DOHH2 (cell line): ENCODE data around the gene BRCA2.

Experiments
- H3F3A ChIP-seq: fragments of 200-600 bp; sonication (generic), shearing (Covaris generic); 2 replicates; pipeline ENCODE4 v1.6.0; 2016; ENCODE audit warnings: antibody characterized with exemption, mild to moderate bottlenecking; ENCODE audit not compliant: control insufficient read depth, insufficient read depth
- H3K27ac ChIP-seq: fragments of 200-600 bp; sonication (generic); 2 replicates; pipeline ENCODE4 v1.5.1; 2014; ENCODE audit warnings: low read depth, mild to moderate bottlenecking, low read length, moderate library complexity
- H3K27me3 ChIP-seq: fragments of 200-600 bp; sonication (generic); 2 replicates; pipeline ENCODE4 v1.6.1; 2014; ENCODE audit warnings: mild to moderate bottlenecking, low read length, mixed read lengths; ENCODE audit not compliant: control insufficient read depth
- H3K36me3 ChIP-seq: fragments of 200-600 bp; sonication (generic); 2 replicates; pipeline ENCODE4 v1.6.1; 2014; ENCODE audit warnings: mild to moderate bottlenecking, low read length, moderate library complexity, mixed read lengths; ENCODE audit not compliant: control insufficient read depth
- H3K4me1 ChIP-seq: fragments of 200-600 bp; sonication (generic); 2 replicates; pipeline ENCODE4 v1.6.1; 2014; ENCODE audit warnings: mild to moderate bottlenecking, low read length, mixed read lengths; ENCODE audit not compliant: control insufficient read depth
- H3K4me2 ChIP-seq: fragments of 200-600 bp; sonication (generic); 2 replicates; pipeline ENCODE4 v1.6.0; 2014; ENCODE audit warnings: mild to moderate bottlenecking, low read length, moderate library complexity
- H3K4me3 ChIP-seq: fragments of 200-600 bp; sonication (generic); 2 replicates; pipeline ENCODE4 v1.5.1; 2014; ENCODE audit warnings: mild to moderate bottlenecking, low read length, mixed read lengths
- H3K79me2 ChIP-seq: fragments of 200-600 bp; sonication (generic); 2 replicates; pipeline ENCODE4 v1.6.1; 2014; ENCODE audit warnings: mild to moderate bottlenecking, low read length, mixed read lengths; ENCODE audit not compliant: control insufficient read depth
- H3K9me2 ChIP-seq: fragments of 200-600 bp; sonication (generic); replicated peaks from 2 replicates; pipeline ENCODE4 v1.6.1; 2014; ENCODE audit warnings: mild to moderate bottlenecking, low read length, mixed read lengths; ENCODE audit not compliant: control insufficient read depth
- H3K9me3 ChIP-seq: fragments of 200-600 bp; sonication (generic); 2 replicates; pipeline ENCODE4 v1.6.1; 2014; ENCODE audit warnings: antibody characterized with exemption, low read length, mixed read lengths; ENCODE audit not compliant: control insufficient read depth, insufficient read depth
- H4K20me1 ChIP-seq: fragments of 200-600 bp; sonication (generic); 2 replicates; pipeline ENCODE4 v1.6.0; 2014; ENCODE audit warnings: low read depth, mild to moderate bottlenecking, antibody characterized with exemption, low read length, moderate library complexity; ENCODE audit not compliant: control insufficient read depth, insufficient read depth
- EZH2phosphoT487 ChIP-seq: fragments of 200-600 bp; sonication (generic); IDR thresholded peaks from 2 replicates; pipeline ENCODE4 v1.6.1; 2017; ENCODE audit warnings: borderline replicate concordance, mild to moderate bottlenecking, antibody characterized with exemption, low read length, moderate library complexity, mixed read lengths
- TF ChIP-seq, protein P1 (sequence below): fragments of 200-600 bp; sonication (generic); IDR thresholded peaks from one replicate; pipeline ENCODE4 v1.5.1; 2014; ENCODE audit warnings: antibody characterized with exemption, mild to moderate bottlenecking, low read depth, low read length; ENCODE audit not compliant: poor library complexity, severe bottlenecking

Gene BRCA2

DNA sequence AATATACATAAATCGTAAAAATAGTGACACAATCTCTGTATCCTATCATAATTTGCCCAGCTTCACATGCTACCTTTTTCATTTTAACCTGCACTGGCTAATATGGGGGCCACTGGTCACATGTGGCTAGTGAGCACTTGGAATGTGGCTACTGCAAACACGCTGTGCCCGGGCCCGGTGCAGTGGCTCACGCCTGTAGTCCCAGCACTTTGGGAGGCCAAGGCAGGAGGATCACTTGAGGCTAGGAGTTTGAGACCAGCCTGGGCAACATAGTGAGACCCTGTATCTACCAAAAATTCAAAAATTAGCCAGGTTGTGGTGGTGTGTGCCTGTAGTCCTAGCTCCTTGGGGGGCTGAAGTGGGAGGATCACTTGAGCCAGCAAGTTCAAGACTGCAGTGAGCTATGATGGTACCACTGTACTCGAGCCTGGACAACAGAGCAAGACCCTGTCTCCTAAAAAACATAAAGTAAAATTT lies 114.2 kb downstream of the BRCA2 start:
- Histone ChIP-seq H3K36me3 (no peaks in the 10 kb centered on the region), H3K9me3 (no peaks in the 10 kb centered on the region), H3F3A (no peaks in the 10 kb centered on the region), H3K4me3 (no peak overlapping the region), H3K27ac (no peak overlapping the region), H3K27me3 (peaks cover 40% of the 10 kb centered on the region), H3K79me2 (no peaks in the 10 kb centered on the region), H3K9me2 (no peaks in the 10 kb centered on the region), H3K4me2 (no peak overlapping the region), H4K20me1 (no peaks in the 10 kb centered on the region), H3K4me1 (peaks cover 20% of the 10 kb centered on the region)
- TF ChIP-seq EZH2phosphoT487, result no peak
- TF ChIP-seq, protein P1, sequence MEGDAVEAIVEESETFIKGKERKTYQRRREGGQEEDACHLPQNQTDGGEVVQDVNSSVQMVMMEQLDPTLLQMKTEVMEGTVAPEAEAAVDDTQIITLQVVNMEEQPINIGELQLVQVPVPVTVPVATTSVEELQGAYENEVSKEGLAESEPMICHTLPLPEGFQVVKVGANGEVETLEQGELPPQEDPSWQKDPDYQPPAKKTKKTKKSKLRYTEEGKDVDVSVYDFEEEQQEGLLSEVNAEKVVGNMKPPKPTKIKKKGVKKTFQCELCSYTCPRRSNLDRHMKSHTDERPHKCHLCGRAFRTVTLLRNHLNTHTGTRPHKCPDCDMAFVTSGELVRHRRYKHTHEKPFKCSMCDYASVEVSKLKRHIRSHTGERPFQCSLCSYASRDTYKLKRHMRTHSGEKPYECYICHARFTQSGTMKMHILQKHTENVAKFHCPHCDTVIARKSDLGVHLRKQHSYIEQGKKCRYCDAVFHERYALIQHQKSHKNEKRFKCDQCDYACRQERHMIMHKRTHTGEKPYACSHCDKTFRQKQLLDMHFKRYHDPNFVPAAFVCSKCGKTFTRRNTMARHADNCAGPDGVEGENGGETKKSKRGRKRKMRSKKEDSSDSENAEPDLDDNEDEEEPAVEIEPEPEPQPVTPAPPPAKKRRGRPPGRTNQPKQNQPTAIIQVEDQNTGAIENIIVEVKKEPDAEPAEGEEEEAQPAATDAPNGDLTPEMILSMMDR, result no peak

DNA sequence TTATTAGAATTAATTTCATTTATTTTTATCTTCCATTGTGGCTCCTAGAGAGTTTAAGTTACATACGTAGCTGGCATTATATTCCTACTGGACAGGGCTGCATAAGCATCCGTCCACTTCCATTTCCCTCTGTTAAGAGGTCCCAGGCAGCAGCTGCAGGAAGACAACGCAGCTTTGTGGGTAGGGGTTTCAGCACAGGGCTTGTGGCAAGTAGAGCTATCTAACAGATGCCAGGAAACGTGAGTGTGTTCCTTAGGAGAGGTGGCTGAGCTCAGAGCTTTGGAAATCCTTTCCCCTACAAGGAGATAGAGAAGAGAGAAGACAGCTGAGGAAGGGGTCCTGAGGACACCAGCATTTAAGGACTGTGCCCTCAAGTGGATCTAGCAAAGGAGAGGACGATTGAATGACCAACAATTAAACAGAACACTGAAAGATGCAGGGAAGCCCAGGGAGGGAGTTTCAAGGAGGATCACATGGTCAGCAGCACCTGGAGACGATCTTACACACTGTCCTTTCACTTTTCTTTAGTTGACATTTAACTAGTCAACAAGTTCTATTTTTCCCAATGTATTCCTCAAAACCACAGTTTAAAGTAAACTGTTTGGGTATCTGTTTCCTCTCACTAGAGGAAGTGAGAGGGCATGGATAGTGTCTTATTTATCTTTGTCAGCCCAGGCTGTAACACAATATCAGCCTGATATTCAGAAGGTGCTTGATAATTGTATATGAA lies 114.9 kb downstream of the BRCA2 start:
- Histone ChIP-seq H3K4me2 (no peak overlapping the region), H3K36me3 (no peaks in the 10 kb centered on the region), H3K9me3 (no peaks in the 10 kb centered on the region), H3K4me1 (peaks cover 20% of the 10 kb centered on the region), H3F3A (no peaks in the 10 kb centered on the region), H3K79me2 (no peaks in the 10 kb centered on the region), H4K20me1 (no peaks in the 10 kb centered on the region), H3K27ac (no peak overlapping the region), H3K9me2 (no peaks in the 10 kb centered on the region), H3K4me3 (no peak overlapping the region), H3K27me3 (peaks cover 40% of the 10 kb centered on the region)
- TF ChIP-seq, protein P1, result no peak
- no peak for TF ChIP-seq EZH2phosphoT487

DNA sequence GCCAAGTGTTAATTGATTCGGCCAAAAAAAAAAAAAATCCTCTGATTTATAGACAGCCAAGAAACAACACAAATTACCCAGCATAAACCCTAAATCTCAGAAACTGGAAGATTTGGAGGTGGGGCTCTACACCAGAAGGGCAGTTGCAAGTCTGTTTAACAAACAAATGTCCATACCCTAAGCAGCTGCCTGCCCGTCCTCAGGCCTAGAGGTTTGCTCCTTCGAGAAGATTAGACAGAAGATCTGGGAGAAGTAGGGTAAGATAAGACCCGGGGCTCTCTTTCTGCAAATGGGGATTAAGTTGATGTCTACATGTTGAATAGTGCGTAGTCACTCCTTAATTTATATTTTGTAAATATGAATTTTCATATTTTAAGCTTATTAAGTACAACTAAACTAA lies 116.1 kb downstream of the BRCA2 start:
- peaks cover 37% of the 10 kb centered on the region for H3K27me3 ChIP-seq
- H3F3A ChIP-seq, result no peaks in the 10 kb centered on the region
- H3K27ac ChIP-seq, result no peak overlapping the region
- H4K20me1 ChIP-seq, result no peaks in the 10 kb centered on the region
- H3K4me3 ChIP-seq, result no peak overlapping the region
- no peaks in the 10 kb centered on the region for H3K36me3 ChIP-seq
- peaks cover 14% of the 10 kb centered on the region for H3K4me1 ChIP-seq
- TF ChIP-seq EZH2phosphoT487, result no peak
- TF ChIP-seq, protein P1, result no peak
- H3K9me2 ChIP-seq, result no peaks in the 10 kb centered on the region
- no peaks in the 10 kb centered on the region for H3K79me2 ChIP-seq
- H3K4me2 ChIP-seq, result no peak overlapping the region
- H3K9me3 ChIP-seq, result no peaks in the 10 kb centered on the region
